ENCODE results near the gene FBXL7.

GRCh38 chr5:15510092-15510491 lies 10.1 kb downstream of the FBXL7 start:
- no peak for TF ChIP-seq CTCF (conservative IDR thresholded peaks at IDR 0.05)
- TF ChIP-seq ZFX (IDR thresholded peaks at IDR 0.05), result no peak

Measured in C4-2B (cell line).